Body of pancreas (tissue), 4 donors: Measurements from ENCODE around the gene KRT71.

Experiments
- POLR2A ChIP-seq, 3 donors: fragments of 450-650 bp; IDR thresholded peaks; one replicate each; pipeline ENCODE4 v1.6.1; 2016; ENCODE audit warnings: antibody characterized with exemption in 3 of 3, mild to moderate bottlenecking in 2 of 3
- TF ChIP-seq, protein P1 (sequence below), 7 experiments: fragments of 450-650 bp in 4 of 7; fragments of 200-600 bp in 3 of 7; sonication (generic) in 3 of 7; IDR thresholded peaks; one replicate each; pipeline ENCODE4 v1.5.1; 2016 to 2019; ENCODE audit warnings: antibody characterized with exemption in 7 of 7

DNA sequence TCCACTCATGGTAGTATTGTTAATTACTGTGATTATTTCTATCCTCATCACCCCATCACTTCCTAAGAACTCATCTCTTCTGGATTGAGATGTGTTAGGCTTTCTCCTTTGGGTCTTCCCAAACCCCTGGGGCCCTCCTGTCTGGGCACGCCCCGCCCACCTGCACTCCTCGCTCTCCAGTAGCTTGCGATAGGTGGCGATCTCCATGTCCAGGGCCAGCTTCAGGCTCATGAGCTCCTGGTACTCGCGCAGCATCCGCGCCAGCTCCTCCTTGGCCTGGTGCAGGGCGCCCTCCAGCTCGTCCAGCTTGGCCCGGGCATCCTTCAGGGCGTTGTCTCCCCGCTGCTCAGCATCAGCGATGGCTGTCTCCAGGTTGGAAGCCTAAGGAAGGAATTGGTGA lies 6.8 kb downstream of the KRT71 start:
- TF ChIP-seq, protein P1, sequence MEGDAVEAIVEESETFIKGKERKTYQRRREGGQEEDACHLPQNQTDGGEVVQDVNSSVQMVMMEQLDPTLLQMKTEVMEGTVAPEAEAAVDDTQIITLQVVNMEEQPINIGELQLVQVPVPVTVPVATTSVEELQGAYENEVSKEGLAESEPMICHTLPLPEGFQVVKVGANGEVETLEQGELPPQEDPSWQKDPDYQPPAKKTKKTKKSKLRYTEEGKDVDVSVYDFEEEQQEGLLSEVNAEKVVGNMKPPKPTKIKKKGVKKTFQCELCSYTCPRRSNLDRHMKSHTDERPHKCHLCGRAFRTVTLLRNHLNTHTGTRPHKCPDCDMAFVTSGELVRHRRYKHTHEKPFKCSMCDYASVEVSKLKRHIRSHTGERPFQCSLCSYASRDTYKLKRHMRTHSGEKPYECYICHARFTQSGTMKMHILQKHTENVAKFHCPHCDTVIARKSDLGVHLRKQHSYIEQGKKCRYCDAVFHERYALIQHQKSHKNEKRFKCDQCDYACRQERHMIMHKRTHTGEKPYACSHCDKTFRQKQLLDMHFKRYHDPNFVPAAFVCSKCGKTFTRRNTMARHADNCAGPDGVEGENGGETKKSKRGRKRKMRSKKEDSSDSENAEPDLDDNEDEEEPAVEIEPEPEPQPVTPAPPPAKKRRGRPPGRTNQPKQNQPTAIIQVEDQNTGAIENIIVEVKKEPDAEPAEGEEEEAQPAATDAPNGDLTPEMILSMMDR (IDR thresholded peaks at IDR 0.05) = no peak
- TF ChIP-seq POLR2A (IDR thresholded peaks at IDR 0.05) = no peak
